HepG2 (cell line): Measurements from ENCODE around the gene ZACN. TPM values are rescaled to one million over a fixed set of nuclear protein-coding genes. Genes with fewer than 3 reads are reported as not detected.

Experiments used
- ARID2 ChIP-seq: sonication (generic); formaldehyde crosslinking; IDR thresholded peaks from 2 replicates; pipeline ENCODE4 v1.8.1; 2022; ENCODE audit warnings: mild to moderate bottlenecking, missing genetic modification reagents, borderline replicate concordance
- MXD4 ChIP-seq: IDR thresholded peaks from 2 replicates; pipeline ENCODE4 v1.6.1; 2016; ENCODE audit warnings: mild to moderate bottlenecking, missing biosample characterization, missing genetic modification reagents
- NFATC3 ChIP-seq: sonication (generic); formaldehyde crosslinking; IDR thresholded peaks from 2 replicates; pipeline ENCODE4 v1.5.1; 2020; ENCODE audit warnings: mild to moderate bottlenecking, missing genetic modification reagents
- TSC22D2 ChIP-seq: sonication (generic); formaldehyde crosslinking; IDR thresholded peaks from 2 replicates; pipeline ENCODE4 v1.5.1; 2020; ENCODE audit warnings: missing genetic modification reagents, mild to moderate bottlenecking, borderline replicate concordance
- ZBTB42 ChIP-seq: sonication (generic); formaldehyde crosslinking; IDR thresholded peaks from 2 replicates; pipeline ENCODE4 v1.5.0; 2020; ENCODE audit warnings: mild to moderate bottlenecking, missing genetic modification reagents
- ZFP91 ChIP-seq: sonication (generic); formaldehyde crosslinking; IDR thresholded peaks from 2 replicates; pipeline ENCODE4 v1.9.0; 2022; ENCODE audit warnings: missing genetic modification reagents, mild to moderate bottlenecking, borderline replicate concordance
- ZFY ChIP-seq: sonication (generic); formaldehyde crosslinking; IDR thresholded peaks from 2 replicates; pipeline ENCODE4 v1.4.0; 2020; ENCODE audit warnings: missing genetic modification reagents
- ZKSCAN8 ChIP-seq: IDR thresholded peaks from 2 replicates; pipeline ENCODE4 v1.6.1; 2016; ENCODE audit warnings: borderline replicate concordance, missing genetic modification reagents, missing compliant biosample characterization
- ZNF317 ChIP-seq: sonication (generic); formaldehyde crosslinking; IDR thresholded peaks from 2 replicates; pipeline ENCODE4 v1.5.0; 2020; ENCODE audit warnings: mild to moderate bottlenecking, missing genetic modification reagents
- ZNF451 ChIP-seq: sonication (generic); formaldehyde crosslinking; IDR thresholded peaks from 2 replicates; pipeline ENCODE4 v1.5.0; 2020; ENCODE audit warnings: mild to moderate bottlenecking, missing genetic modification reagents
- ZNF501 ChIP-seq: sonication (generic); formaldehyde crosslinking; IDR thresholded peaks from 2 replicates; pipeline ENCODE4 v1.5.1; 2020; ENCODE audit warnings: mild to moderate bottlenecking, moderate library complexity, missing genetic modification reagents
- ZNF761 ChIP-seq: sonication (generic); formaldehyde crosslinking; conservative IDR thresholded peaks from 2 replicates; pipeline ENCODE4 v1.4.0; 2020; ENCODE audit warnings: mild to moderate bottlenecking, missing genetic modification reagents
- polyA plus RNA-seq, 8 experiments: library from polyadenylated mRNA; depleted of rRNA in 3 of 8; stranded (reverse) in 7 of 8; unstranded in 1 of 8; fragments of >200 nt; fragmentation: Illumina TruSeq in 4 of 8; extraction: Trizol in 4 of 8; gene quantifications; 2 replicates each; pipeline versions ENCODE4 v1.2.1 to v1.2.3, GENCODE V29; 2011 to 2016; ENCODE audit warnings: low read depth in 4 of 8, missing spikeins in 1 of 8, mixed read lengths in 1 of 8; ENCODE audit not compliant: insufficient read depth in 1 of 8
- total RNA-seq, 5 experiments: library from RNA; depleted of rRNA; stranded (reverse); fragments of >200 nt; fragmentation: Illumina TruSeq; extraction: Trizol; gene quantifications; 2 replicates each; pipeline ENCODE4 v1.2.3, GENCODE V29; 2016; ENCODE audit warnings: low read depth in 1 of 5
- TF ChIP-seq, protein P1 (sequence below): IDR thresholded peaks from 2 replicates; pipeline ENCODE4 v1.6.1; 2018; ENCODE audit warnings: missing genetic modification reagents, mild to moderate bottlenecking, missing compliant biosample characterization
- TF ChIP-seq, protein P2 (sequence below): sonication (generic); formaldehyde crosslinking; IDR thresholded peaks from 2 replicates; pipeline ENCODE4 v1.5.1; 2020; ENCODE audit warnings: mild to moderate bottlenecking, moderate library complexity, missing genetic modification reagents
- TF ChIP-seq, protein P3 (sequence below): sonication (generic); formaldehyde crosslinking; IDR thresholded peaks from 2 replicates; pipeline ENCODE4 v1.4.0; 2020; ENCODE audit warnings: missing genetic modification reagents, mild to moderate bottlenecking, borderline replicate concordance
- TF ChIP-seq, protein P4 (sequence below): sonication (generic); formaldehyde crosslinking; IDR thresholded peaks from 2 replicates; pipeline ENCODE4 v1.4.0; 2020; ENCODE audit warnings: missing genetic modification reagents
- TF ChIP-seq, protein P5 (sequence below): sonication (generic); formaldehyde crosslinking; IDR thresholded peaks from 2 replicates; pipeline ENCODE4 v1.9.0; 2021; ENCODE audit warnings: missing genetic modification reagents, borderline replicate concordance

ZACN gene
- total and polyA plus RNA-seq, 2 of the 13 experiments (the other 11 are each of a cell fraction or from before 2014, with no cell fraction given) = 0.11 to 0.15 TPM

DNA sequence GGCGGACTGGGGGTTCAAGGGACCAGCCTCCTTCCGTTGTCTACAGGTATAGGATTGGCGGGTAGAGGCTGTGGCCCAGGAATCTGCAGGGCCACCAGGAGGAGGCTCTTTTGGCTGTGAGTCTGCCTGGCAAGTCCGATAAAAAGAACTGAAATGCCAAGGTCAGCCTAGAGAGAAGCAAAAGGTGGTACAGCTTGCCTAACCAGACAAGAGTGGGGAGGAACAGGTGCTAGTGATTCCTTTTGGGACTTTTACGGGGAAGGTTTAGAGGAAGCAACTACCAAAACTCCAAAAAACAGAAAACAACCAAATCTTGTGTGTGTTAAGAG, 46.2 kb upstream of the ZACN start (continued):
- TF ChIP-seq, protein P1, sequence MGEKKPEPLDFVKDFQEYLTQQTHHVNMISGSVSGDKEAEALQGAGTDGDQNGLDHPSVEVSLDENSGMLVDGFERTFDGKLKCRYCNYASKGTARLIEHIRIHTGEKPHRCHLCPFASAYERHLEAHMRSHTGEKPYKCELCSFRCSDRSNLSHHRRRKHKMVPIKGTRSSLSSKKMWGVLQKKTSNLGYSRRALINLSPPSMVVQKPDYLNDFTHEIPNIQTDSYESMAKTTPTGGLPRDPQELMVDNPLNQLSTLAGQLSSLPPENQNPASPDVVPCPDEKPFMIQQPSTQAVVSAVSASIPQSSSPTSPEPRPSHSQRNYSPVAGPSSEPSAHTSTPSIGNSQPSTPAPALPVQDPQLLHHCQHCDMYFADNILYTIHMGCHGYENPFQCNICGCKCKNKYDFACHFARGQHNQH (CRISPR knock-in tag) = 0 out of 2 replicates have a peak, but pooled peaks have one; percentile 4
- TF ChIP-seq ZFY (CRISPR knock-in tag) (0 out of 2 replicates have a peak, but pooled peaks have one; percentile 9), ZBTB42 (CRISPR knock-in tag) (0 out of 2 replicates have a peak, but pooled peaks have one; percentile 1), ARID2 (no peak), TSC22D2 (CRISPR knock-in tag) (0 out of 2 replicates have a peak, but pooled peaks have one; percentile 12), ZNF451 (CRISPR knock-in tag) (0 out of 2 replicates have a peak, but pooled peaks have one; percentile 16), ZFP91 (0 out of 2 replicates have a peak, but pooled peaks have one; percentile 7), ZNF317 (CRISPR knock-in tag) (peak; percentile 41; the same call in 1 of the 2 replicates), ZNF501 (CRISPR knock-in tag) (peak; percentile 21; the same call in 1 of the 2 replicates), ZKSCAN8 (CRISPR knock-in tag) (0 out of 2 replicates have a peak, but pooled peaks have one; percentile 1), MXD4 (CRISPR knock-in tag) (no peak), ZNF761 (0 out of 2 replicates have a peak, but pooled peaks have one; percentile 20), NFATC3 (0 out of 2 replicates have a peak, but pooled peaks have one; percentile 1)
- TF ChIP-seq, protein P2, sequence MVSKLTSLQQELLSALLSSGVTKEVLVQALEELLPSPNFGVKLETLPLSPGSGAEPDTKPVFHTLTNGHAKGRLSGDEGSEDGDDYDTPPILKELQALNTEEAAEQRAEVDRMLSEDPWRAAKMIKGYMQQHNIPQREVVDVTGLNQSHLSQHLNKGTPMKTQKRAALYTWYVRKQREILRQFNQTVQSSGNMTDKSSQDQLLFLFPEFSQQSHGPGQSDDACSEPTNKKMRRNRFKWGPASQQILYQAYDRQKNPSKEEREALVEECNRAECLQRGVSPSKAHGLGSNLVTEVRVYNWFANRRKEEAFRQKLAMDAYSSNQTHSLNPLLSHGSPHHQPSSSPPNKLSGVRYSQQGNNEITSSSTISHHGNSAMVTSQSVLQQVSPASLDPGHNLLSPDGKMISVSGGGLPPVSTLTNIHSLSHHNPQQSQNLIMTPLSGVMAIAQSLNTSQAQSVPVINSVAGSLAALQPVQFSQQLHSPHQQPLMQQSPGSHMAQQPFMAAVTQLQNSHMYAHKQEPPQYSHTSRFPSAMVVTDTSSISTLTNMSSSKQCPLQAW (CRISPR knock-in tag) = no peak; the same call in 1 of the 2 replicates
- TF ChIP-seq, protein P3, sequence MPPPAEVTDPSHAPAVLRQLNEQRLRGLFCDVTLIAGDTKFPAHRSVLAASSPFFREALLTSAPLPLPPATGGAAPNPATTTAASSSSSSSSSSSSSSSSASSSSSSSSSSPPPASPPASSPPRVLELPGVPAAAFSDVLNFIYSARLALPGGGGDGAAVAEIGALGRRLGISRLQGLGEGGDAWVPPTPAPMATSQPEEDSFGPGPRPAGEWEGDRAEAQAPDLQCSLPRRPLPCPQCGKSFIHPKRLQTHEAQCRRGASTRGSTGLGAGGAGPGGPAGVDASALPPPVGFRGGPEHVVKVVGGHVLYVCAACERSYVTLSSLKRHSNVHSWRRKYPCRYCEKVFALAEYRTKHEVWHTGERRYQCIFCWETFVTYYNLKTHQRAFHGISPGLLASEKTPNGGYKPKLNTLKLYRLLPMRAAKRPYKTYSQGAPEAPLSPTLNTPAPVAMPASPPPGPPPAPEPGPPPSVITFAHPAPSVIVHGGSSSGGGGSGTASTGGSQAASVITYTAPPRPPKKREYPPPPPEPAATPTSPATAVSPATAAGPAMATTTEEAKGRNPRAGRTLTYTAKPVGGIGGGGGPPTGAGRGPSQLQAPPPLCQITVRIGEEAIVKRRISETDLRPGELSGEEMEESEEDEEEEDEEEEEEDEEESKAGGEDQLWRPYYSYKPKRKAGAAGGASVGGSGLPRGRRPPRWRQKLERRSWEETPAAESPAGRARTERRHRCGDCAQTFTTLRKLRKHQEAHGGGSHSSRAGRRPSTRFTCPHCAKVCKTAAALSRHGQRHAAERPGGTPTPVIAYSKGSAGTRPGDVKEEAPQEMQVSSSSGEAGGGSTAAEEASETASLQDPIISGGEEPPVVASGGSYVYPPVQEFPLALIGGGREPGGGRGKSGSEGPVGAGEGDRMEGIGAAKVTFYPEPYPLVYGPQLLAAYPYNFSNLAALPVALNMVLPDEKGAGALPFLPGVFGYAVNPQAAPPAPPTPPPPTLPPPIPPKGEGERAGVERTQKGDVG (CRISPR knock-in tag) = no peak
- TF ChIP-seq, protein P4, sequence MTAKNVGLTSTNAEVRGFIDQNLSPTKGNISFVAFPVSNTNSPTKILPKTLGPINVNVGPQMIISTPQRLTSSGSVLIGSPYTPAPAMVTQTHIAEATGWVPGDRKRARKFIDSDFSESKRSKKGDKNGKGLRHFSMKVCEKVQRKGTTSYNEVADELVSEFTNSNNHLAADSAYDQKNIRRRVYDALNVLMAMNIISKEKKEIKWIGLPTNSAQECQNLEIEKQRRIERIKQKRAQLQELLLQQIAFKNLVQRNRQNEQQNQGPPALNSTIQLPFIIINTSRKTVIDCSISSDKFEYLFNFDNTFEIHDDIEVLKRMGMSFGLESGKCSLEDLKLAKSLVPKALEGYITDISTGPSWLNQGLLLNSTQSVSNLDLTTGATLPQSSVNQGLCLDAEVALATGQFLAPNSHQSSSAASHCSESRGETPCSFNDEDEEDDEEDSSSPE (CRISPR knock-in tag) = 0 out of 2 replicates have a peak, but pooled peaks have one; percentile 8
- TF ChIP-seq, protein P5, sequence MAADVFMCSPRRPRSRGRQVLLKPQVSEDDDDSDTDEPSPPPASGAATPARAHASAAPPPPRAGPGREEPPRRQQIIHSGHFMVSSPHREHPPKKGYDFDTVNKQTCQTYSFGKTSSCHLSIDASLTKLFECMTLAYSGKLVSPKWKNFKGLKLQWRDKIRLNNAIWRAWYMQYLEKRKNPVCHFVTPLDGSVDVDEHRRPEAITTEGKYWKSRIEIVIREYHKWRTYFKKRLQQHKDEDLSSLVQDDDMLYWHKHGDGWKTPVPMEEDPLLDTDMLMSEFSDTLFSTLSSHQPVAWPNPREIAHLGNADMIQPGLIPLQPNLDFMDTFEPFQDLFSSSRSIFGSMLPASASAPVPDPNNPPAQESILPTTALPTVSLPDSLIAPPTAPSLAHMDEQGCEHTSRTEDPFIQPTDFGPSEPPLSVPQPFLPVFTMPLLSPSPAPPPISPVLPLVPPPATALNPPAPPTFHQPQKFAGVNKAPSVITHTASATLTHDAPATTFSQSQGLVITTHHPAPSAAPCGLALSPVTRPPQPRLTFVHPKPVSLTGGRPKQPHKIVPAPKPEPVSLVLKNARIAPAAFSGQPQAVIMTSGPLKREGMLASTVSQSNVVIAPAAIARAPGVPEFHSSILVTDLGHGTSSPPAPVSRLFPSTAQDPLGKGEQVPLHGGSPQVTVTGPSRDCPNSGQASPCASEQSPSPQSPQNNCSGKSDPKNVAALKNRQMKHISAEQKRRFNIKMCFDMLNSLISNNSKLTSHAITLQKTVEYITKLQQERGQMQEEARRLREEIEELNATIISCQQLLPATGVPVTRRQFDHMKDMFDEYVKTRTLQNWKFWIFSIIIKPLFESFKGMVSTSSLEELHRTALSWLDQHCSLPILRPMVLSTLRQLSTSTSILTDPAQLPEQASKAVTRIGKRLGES (CRISPR knock-in tag) = no peak
- TF ChIP-seq, all 625 proteins: peak for 29
